Left cardiac atrium (tissue), 4 donors: ENCODE results near the gene MYO15A. TPM values are rescaled to one million over a fixed set of nuclear protein-coding genes. Genes with fewer than 3 reads are reported as not detected.

Experiments
- ATAC-seq, 2 donors: fragments of 200-7000 bp; cut with Tn5 transposase; one replicate each; pipeline ENCODE4 v1.9.1; 2020; ENCODE audit warnings: mild to moderate bottlenecking in 2 of 2, moderate library complexity in 2 of 2
- DNase-seq: peaks from one replicate; pipeline ENCODE4 v3.0.0-alpha.2; 2020
- intact Hi-C, 2 donors: fragments of 100-400 bp; cut with DNase I; formaldehyde crosslinking; loops; one replicate each; pipeline versions ENCODE4 v1.14.1 to v1.15.1; 2022 to 2023
- total RNA-seq, 2 donors: library from RNA; stranded (reverse); fragmentation: NEBNext Ultra II Directional; extraction: Animal tissue kit (Norgen Biotek cat#: 25700); gene quantifications; one replicate each; pipeline ENCODE4 v1.2.1, GENCODE V29; 2021
- donor health status: DM: no; HTN: yes; CAD: no.
- donor health status: DM: no; HTN: yes; CAD: no; lungs with severe emphysema.
- donor health status: DM: yes; HTN: yes; CAD: no.
- donor health status: Dilated cardiomyopathy.

Gene MYO15A
- total RNA-seq, 2 donors from 2014 or later, result 0.71 to 1.1 TPM

- intact Hi-C loops, result loop anchor here in 1 of 2 donors (10.0 kb wide), 1 partner anchor 88 kb away; the partner anchor contains the start of genes SMCR8 and TOP3A
- ATAC-seq (no peak), DNase-seq (no peak)
Observed at GRCh38 chr17:18226284-18226945, 117.9 kb downstream of the MYO15A start.

- DNase-seq, result no peak
- intact Hi-C loops, result loop anchor here in 1 of 2 donors (10.0 kb wide), 1 partner anchor 87 kb away; the partner anchor contains the start of genes SMCR8 and TOP3A
- ATAC-seq, result no peak
Observed at GRCh38 chr17:18227635-18228034, 119.1 kb downstream of the MYO15A start.

GRCh38 chr17:18228176-18228682, 119.7 kb downstream of the MYO15A start:
- intact Hi-C loops, result loop anchor here in 1 of 2 donors (10.0 kb wide), 1 partner anchor 87 kb away; the partner anchor contains the start of genes SMCR8 and TOP3A
- no peak for DNase-seq
- ATAC-seq, result no peak

DNA sequence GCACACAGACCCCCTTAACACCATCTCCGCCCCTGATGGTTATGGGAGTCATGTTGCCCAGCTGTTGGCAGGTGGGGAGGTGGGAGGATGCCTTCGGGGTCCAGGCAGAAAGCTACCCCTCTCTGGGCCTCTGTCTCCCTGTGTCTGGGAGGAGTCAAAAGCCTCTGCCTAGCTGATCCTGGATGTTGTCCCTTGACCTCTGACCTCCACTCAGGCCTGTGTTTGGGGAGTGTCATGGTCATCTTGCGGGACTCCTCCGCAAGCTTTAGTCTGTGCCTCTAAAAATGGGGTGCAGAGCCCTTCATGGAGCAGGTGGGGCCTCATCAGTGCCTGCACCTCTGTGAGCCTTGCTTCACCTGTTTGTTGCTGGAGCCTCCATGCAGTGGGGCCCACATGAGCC, 120.7 kb downstream of the MYO15A start:
- intact Hi-C loops, result loop anchor here in 1 of 2 donors (10.0 kb wide), 1 partner anchor 86 kb away; the partner anchor contains the start of genes SMCR8 and TOP3A
- DNase-seq, result no peak
- no peak for ATAC-seq

Other genes starting within 250 kb of the MYO15A start
- 100 to 1,000 TPM; 179 to 183 TPM for gene TOM1L2, start 136.4 kb upstream of the MYO15A start, total RNA-seq
- gene DRC3, start 135.9 kb upstream of the MYO15A start, total RNA-seq, result 1 to 10 TPM; 1.4 to 2.0 TPM
- 10 to 100 TPM; 21.7 to 30.5 TPM for gene ATPAF2, start 69.6 kb upstream of the MYO15A start, total RNA-seq
- 10 to 100 TPM; 14.6 to 15.1 TPM for gene GID4, start 69.3 kb upstream of the MYO15A start, total RNA-seq
- gene DRG2, start 20.8 kb upstream of the MYO15A start, total RNA-seq, result 10 to 100 TPM; 17.8 to 22.2 TPM
- gene ALKBH5, start 75.1 kb downstream of the MYO15A start, total RNA-seq, result 100 to 1,000 TPM; 137 to 169 TPM
- gene LLGL1, start 116.9 kb downstream of the MYO15A start, total RNA-seq, result 10 to 100 TPM; 10.9 to 11.0 TPM
- 100 to 1,000 TPM; 204 to 211 TPM for gene FLII, start 150.0 kb downstream of the MYO15A start, total RNA-seq
- 10 to 100 TPM; 16.2 to 16.8 TPM for gene MIEF2, start 151.9 kb downstream of the MYO15A start, total RNA-seq
- gene TOP3A, start 206.2 kb downstream of the MYO15A start, total RNA-seq, result 10 to 100 TPM; 12.3 to 18.1 TPM
- gene SMCR8, start 206.5 kb downstream of the MYO15A start, total RNA-seq, result 10 to 100 TPM; 11.8 to 12.0 TPM